HepG2 (cell line): ENCODE measurements around the gene ZC3H18. TPM values are rescaled to one million over a fixed set of nuclear protein-coding genes. Genes with fewer than 3 reads are reported as not detected.

Source experiments
- AGO1 ChIP-seq: fragments of 200-400 bp; formaldehyde crosslinking; IDR thresholded peaks from 2 replicates; pipeline ENCODE4 v1.6.1; 2017; ENCODE audit warnings: mild to moderate bottlenecking, low read depth, low read length, moderate library complexity; ENCODE audit not compliant: poor library complexity, severe bottlenecking
- AGO2 ChIP-seq: fragments of 200-400 bp; formaldehyde crosslinking; optimal IDR thresholded peaks from 2 replicates; pipeline ENCODE3; 2017; ENCODE audit warnings: mild to moderate bottlenecking, low read depth, low read length, moderate library complexity
- ETV5 ChIP-seq: IDR thresholded peaks from 2 replicates; pipeline ENCODE4 v1.6.1; 2018; ENCODE audit warnings: missing biosample characterization, missing genetic modification reagents, inconsistent platforms, borderline replicate concordance
- HNF1B ChIP-seq: sonication (generic); formaldehyde crosslinking; IDR thresholded peaks from 2 replicates; pipeline ENCODE4 v1.5.1; 2020; ENCODE audit warnings: mild to moderate bottlenecking, moderate library complexity, missing genetic modification reagents
- MNT ChIP-seq: fragments of 450-650 bp; IDR thresholded peaks from 2 replicates; pipeline ENCODE4 v1.6.1; 2016
- MTA1 ChIP-seq: sonication (generic); formaldehyde crosslinking; IDR thresholded peaks from 2 replicates; pipeline ENCODE4 v1.4.0; 2020; ENCODE audit warnings: missing genetic modification reagents, mild to moderate bottlenecking, borderline replicate concordance
- NR1H2 ChIP-seq: sonication (generic); formaldehyde crosslinking; IDR thresholded peaks from 2 replicates; pipeline ENCODE4 v1.8.1; 2022; ENCODE audit warnings: low read depth, missing genetic modification reagents, borderline replicate concordance
- RELA ChIP-seq: sonication (generic); formaldehyde crosslinking; IDR thresholded peaks from 2 replicates; pipeline ENCODE4 v1.4.0; 2020; ENCODE audit warnings: missing genetic modification reagents
- RFX3 ChIP-seq: IDR thresholded peaks from 2 replicates; pipeline ENCODE4 v1.6.1; 2016; ENCODE audit warnings: missing biosample characterization, missing genetic modification reagents
- SALL1 ChIP-seq: sonication (generic); formaldehyde crosslinking; IDR thresholded peaks from 2 replicates; pipeline ENCODE4 v1.8.0; 2022; ENCODE audit warnings: mild to moderate bottlenecking, missing genetic modification reagents
- SMC3 ChIP-seq: IDR thresholded peaks from 2 replicates; pipeline ENCODE4 v1.6.1; 2011; ENCODE audit warnings: low read length, improper control_type of control experiment
- TAF1 ChIP-seq: sonication (generic); formaldehyde crosslinking; IDR thresholded peaks from 2 replicates; pipeline ENCODE4 v1.4.0; 2020; ENCODE audit warnings: missing genetic modification reagents
- TSC22D2 ChIP-seq: sonication (generic); formaldehyde crosslinking; IDR thresholded peaks from 2 replicates; pipeline ENCODE4 v1.5.1; 2020; ENCODE audit warnings: missing genetic modification reagents, mild to moderate bottlenecking, borderline replicate concordance
- ZMYM4 ChIP-seq: sonication (generic); formaldehyde crosslinking; IDR thresholded peaks from 2 replicates; pipeline ENCODE4 v1.8.1; 2023; ENCODE audit warnings: mild to moderate bottlenecking, missing genetic modification reagents
- ZNF121 ChIP-seq: sonication (generic); formaldehyde crosslinking; IDR thresholded peaks from 2 replicates; pipeline ENCODE4 v1.5.0; 2020; ENCODE audit warnings: mild to moderate bottlenecking, missing genetic modification reagents
- ZNF263 ChIP-seq: sonication (generic); formaldehyde crosslinking; IDR thresholded peaks from 2 replicates; pipeline ENCODE4 v1.4.0; 2020; ENCODE audit warnings: missing genetic modification reagents
- ZNF280B ChIP-seq: sonication (generic); formaldehyde crosslinking; IDR thresholded peaks from 2 replicates; pipeline ENCODE4 v1.5.0; 2020; ENCODE audit warnings: missing genetic modification reagents, mild to moderate bottlenecking, borderline replicate concordance
- ZNF550 ChIP-seq: sonication (generic); formaldehyde crosslinking; IDR thresholded peaks from 2 replicates; pipeline ENCODE4 v1.4.0; 2020; ENCODE audit warnings: mild to moderate bottlenecking, missing genetic modification reagents, borderline replicate concordance
- ZNF839 ChIP-seq: sonication (generic); formaldehyde crosslinking; IDR thresholded peaks from 2 replicates; pipeline ENCODE4 v1.4.0; 2020; ENCODE audit warnings: missing genetic modification reagents, mild to moderate bottlenecking, borderline replicate concordance
- ZZZ3 ChIP-seq: sonication (generic); formaldehyde crosslinking; IDR thresholded peaks from 2 replicates; pipeline ENCODE4 v1.4.0; 2020; ENCODE audit warnings: missing genetic modification reagents, mild to moderate bottlenecking, borderline replicate concordance
- polyA plus RNA-seq, 8 experiments: library from polyadenylated mRNA; depleted of rRNA in 3 of 8; stranded (reverse) in 7 of 8; unstranded in 1 of 8; fragments of >200 nt; fragmentation: Illumina TruSeq in 4 of 8; extraction: Trizol in 4 of 8; gene quantifications; 2 replicates each; pipeline versions ENCODE4 v1.2.1 to v1.2.3, GENCODE V29; 2011 to 2016; ENCODE audit warnings: low read depth in 4 of 8, missing spikeins in 1 of 8, mixed read lengths in 1 of 8; ENCODE audit not compliant: insufficient read depth in 1 of 8
- total RNA-seq, 5 experiments: library from RNA; depleted of rRNA; stranded (reverse); fragments of >200 nt; fragmentation: Illumina TruSeq; extraction: Trizol; gene quantifications; 2 replicates each; pipeline ENCODE4 v1.2.3, GENCODE V29; 2016; ENCODE audit warnings: low read depth in 1 of 5
- TF ChIP-seq, protein P1 (sequence below): IDR thresholded peaks from 2 replicates; pipeline ENCODE4 v1.6.1; 2018; ENCODE audit warnings: missing genetic modification reagents, mild to moderate bottlenecking, missing compliant biosample characterization
- TF ChIP-seq, protein P2 (sequence below): sonication (generic); formaldehyde crosslinking; IDR thresholded peaks from 2 replicates; pipeline ENCODE4 v1.4.0; 2020; ENCODE audit warnings: mild to moderate bottlenecking, missing genetic modification reagents

The ZC3H18 gene
- total and polyA plus RNA-seq, 2 of the 13 experiments (the other 11 are each of a cell fraction or from before 2014, with no cell fraction given): 11.2 to 27.4 TPM

GRCh38 chr16:88628512-88628974 is 58.3 kb downstream of the ZC3H18 start (continued):
- no peak for TF ChIP-seq ZNF839 (CRISPR knock-in tag)
- TF ChIP-seq TAF1 (CRISPR knock-in tag): no peak
- no peak for TF ChIP-seq TSC22D2 (CRISPR knock-in tag)
- 0 out of 2 replicates have a peak, but pooled peaks have one; percentile 23 for TF ChIP-seq ZNF280B (CRISPR knock-in tag)
- TF ChIP-seq ZNF550 (CRISPR knock-in tag): no peak
- TF ChIP-seq, protein P1, sequence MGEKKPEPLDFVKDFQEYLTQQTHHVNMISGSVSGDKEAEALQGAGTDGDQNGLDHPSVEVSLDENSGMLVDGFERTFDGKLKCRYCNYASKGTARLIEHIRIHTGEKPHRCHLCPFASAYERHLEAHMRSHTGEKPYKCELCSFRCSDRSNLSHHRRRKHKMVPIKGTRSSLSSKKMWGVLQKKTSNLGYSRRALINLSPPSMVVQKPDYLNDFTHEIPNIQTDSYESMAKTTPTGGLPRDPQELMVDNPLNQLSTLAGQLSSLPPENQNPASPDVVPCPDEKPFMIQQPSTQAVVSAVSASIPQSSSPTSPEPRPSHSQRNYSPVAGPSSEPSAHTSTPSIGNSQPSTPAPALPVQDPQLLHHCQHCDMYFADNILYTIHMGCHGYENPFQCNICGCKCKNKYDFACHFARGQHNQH (CRISPR knock-in tag): peak; percentile 52; the same call in 1 of the 2 replicates
- TF ChIP-seq SMC3: peak; percentile 11; the same call in 1 of the 2 replicates
- TF ChIP-seq ETV5 (CRISPR knock-in tag): peak; percentile 11; the same call in 1 of the 2 replicates
- no peak for TF ChIP-seq ZNF121 (CRISPR knock-in tag)
- peak; percentile 39; the same call in 1 of the 2 replicates for TF ChIP-seq ZMYM4
- 0 out of 2 replicates have a peak, but pooled peaks have one; percentile 46 for TF ChIP-seq NR1H2 (CRISPR knock-in tag)
- TF ChIP-seq SALL1 (CRISPR knock-in tag): peak; percentile 28; the same call in 1 of the 2 replicates
- TF ChIP-seq AGO2: peak; percentile 67
- peak; percentile 58; the same call in 1 of the 2 replicates for TF ChIP-seq MTA1 (CRISPR knock-in tag)
- TF ChIP-seq RFX3 (CRISPR knock-in tag): no peak
- 0 out of 2 replicates have a peak, but pooled peaks have one; percentile 28 for TF ChIP-seq RELA (CRISPR knock-in tag)
- no peak for TF ChIP-seq MNT
- TF ChIP-seq ZZZ3 (CRISPR knock-in tag): no peak
- TF ChIP-seq ZNF263 (CRISPR knock-in tag): peak; percentile 39; the same call in 1 of the 2 replicates
- peak; percentile 63 for TF ChIP-seq HNF1B
- TF ChIP-seq, protein P2, sequence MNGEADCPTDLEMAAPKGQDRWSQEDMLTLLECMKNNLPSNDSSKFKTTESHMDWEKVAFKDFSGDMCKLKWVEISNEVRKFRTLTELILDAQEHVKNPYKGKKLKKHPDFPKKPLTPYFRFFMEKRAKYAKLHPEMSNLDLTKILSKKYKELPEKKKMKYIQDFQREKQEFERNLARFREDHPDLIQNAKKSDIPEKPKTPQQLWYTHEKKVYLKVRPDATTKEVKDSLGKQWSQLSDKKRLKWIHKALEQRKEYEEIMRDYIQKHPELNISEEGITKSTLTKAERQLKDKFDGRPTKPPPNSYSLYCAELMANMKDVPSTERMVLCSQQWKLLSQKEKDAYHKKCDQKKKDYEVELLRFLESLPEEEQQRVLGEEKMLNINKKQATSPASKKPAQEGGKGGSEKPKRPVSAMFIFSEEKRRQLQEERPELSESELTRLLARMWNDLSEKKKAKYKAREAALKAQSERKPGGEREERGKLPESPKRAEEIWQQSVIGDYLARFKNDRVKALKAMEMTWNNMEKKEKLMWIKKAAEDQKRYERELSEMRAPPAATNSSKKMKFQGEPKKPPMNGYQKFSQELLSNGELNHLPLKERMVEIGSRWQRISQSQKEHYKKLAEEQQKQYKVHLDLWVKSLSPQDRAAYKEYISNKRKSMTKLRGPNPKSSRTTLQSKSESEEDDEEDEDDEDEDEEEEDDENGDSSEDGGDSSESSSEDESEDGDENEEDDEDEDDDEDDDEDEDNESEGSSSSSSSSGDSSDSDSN (CRISPR knock-in tag): 0 out of 2 replicates have a peak, but pooled peaks have one; percentile 19
- no peak for TF ChIP-seq AGO1
